HG02759 (cell line): ENCODE data around the gene SEC23A.
"Not testable (repeated sequence)": the region's sequence is repeated elsewhere in the genome, so short reads cannot be mapped to it uniquely, and the experiment has no call there.

ENCODE experiments used
- ATAC-seq: cut with Tn5 transposase; IDR thresholded peaks from one replicate; pipeline ENCODE4 v1.9.1; 2021; ENCODE audit warnings: mild to moderate bottlenecking, moderate library complexity; ENCODE audit not compliant: unreplicated experiment

Gene SEC23A

GRCh38 chr14:39034481-39035296 lies 68.3 kb downstream of the SEC23A start:
- ATAC-seq: no peak

GRCh38 chr14:39033371-39033770 lies 69.7 kb downstream of the SEC23A start:
- ATAC-seq: no peak

- no peak for ATAC-seq
These were observed 72.8 kb downstream of the SEC23A start for GRCh38 chr14:39030209-39030608.

- ATAC-seq: no peak
These were observed 73.2 kb downstream of the SEC23A start for GRCh38 chr14:39029789-39030188.

- ATAC-seq: no peak
These were observed 74.4 kb downstream of the SEC23A start for GRCh38 chr14:39028620-39029019.

GRCh38 chr14:39025810-39026627 lies 77.0 kb downstream of the SEC23A start:
- ATAC-seq: no peak

GRCh38 chr14:39025250-39025809 lies 77.7 kb downstream of the SEC23A start:
- ATAC-seq: no peak

- ATAC-seq: no peak
These were observed 78.8 kb downstream of the SEC23A start for GRCh38 chr14:39023939-39024871.

- ATAC-seq: not testable (repeated sequence)
These were observed 85.7 kb downstream of the SEC23A start for GRCh38 chr14:39017096-39018016.

GRCh38 chr14:39016733-39017095 lies 86.3 kb downstream of the SEC23A start:
- ATAC-seq: no peak

GRCh38 chr14:39015964-39016577 lies 87.0 kb downstream of the SEC23A start:
- no peak for ATAC-seq

GRCh38 chr14:39015360-39015961 lies 87.6 kb downstream of the SEC23A start:
- ATAC-seq: peak; percentile 84

GRCh38 chr14:39014460-39014859 lies 88.6 kb downstream of the SEC23A start:
- no peak for ATAC-seq

- not testable (repeated sequence) for ATAC-seq
These were observed 94.1 kb downstream of the SEC23A start for GRCh38 chr14:39008965-39009364.

- ATAC-seq: no peak
These were observed 96.2 kb downstream of the SEC23A start for GRCh38 chr14:39006721-39007410.

- ATAC-seq: no peak
These were observed 97.8 kb downstream of the SEC23A start for GRCh38 chr14:39005044-39005880.

GRCh38 chr14:38999949-39000348 lies 103.1 kb downstream of the SEC23A start:
- ATAC-seq: no peak
